Ascending aorta (tissue), 2 donors: ENCODE data around the gene NLK. TPM values are rescaled to one million over a fixed set of nuclear protein-coding genes. Genes with fewer than 3 reads are reported as not detected.
A peak's percentile ranks its signal among the peaks of the same experiment; 100 is the strongest.

ENCODE experiments used
- DNase-seq, 2 donors: peaks; one replicate each; pipeline ENCODE4 v3.0.0-alpha.2; 2019; ENCODE audit warnings: low spot score in 2 of 2
- H3K27ac ChIP-seq, 2 donors: fragments of 200-600 bp; sonication (generic); one replicate each; pipeline ENCODE4 v1.5.1; 2016 to 2017; ENCODE audit warnings: mild to moderate bottlenecking in 1 of 2
- H3K27me3 ChIP-seq: fragments of 200-600 bp; sonication (generic); one replicate; pipeline ENCODE4 v1.5.1; 2017
- H3K36me3 ChIP-seq, 2 donors: fragments of 200-600 bp; sonication (generic); one replicate each; pipeline ENCODE4 v1.5.1; 2016
- H3K4me1 ChIP-seq, 2 donors: fragments of 200-600 bp; sonication (generic); one replicate each; pipeline ENCODE4 v1.5.1; 2016 to 2017; ENCODE audit warnings: mild to moderate bottlenecking in 1 of 2
- H3K4me3 ChIP-seq, 2 donors: fragments of 200-600 bp; sonication (generic); one replicate each; pipeline ENCODE4 v1.5.1; 2016 to 2017; ENCODE audit warnings: mild to moderate bottlenecking in 1 of 2
- H3K9me3 ChIP-seq, 2 donors: fragments of 200-600 bp; sonication (generic); one replicate each; pipeline ENCODE4 v1.5.1; 2016
- intact Hi-C: fragments of 100-400 bp; cut with DNase I; formaldehyde crosslinking; loops from one replicate; pipeline ENCODE4 v1.15.1; 2023
- total RNA-seq: library from RNA; depleted of rRNA; stranded (reverse); fragments of >200 nt; gene quantifications from one replicate; pipeline ENCODE4 v1.1.0, GENCODE V29; 2016
- TF ChIP-seq, protein P1 (sequence below), 3 experiments: fragments of 200-600 bp in 2 of 3; fragments of 450-650 bp in 1 of 3; sonication (generic) in 2 of 3; IDR thresholded peaks; one replicate each; pipeline ENCODE4 v1.5.1; 2016 to 2019; ENCODE audit warnings: antibody characterized with exemption in 3 of 3, mild to moderate bottlenecking in 1 of 3, moderate library complexity in 1 of 3

NLK gene
- total RNA-seq, 1 donor from 2014 or later, result 37.8 TPM

DNA sequence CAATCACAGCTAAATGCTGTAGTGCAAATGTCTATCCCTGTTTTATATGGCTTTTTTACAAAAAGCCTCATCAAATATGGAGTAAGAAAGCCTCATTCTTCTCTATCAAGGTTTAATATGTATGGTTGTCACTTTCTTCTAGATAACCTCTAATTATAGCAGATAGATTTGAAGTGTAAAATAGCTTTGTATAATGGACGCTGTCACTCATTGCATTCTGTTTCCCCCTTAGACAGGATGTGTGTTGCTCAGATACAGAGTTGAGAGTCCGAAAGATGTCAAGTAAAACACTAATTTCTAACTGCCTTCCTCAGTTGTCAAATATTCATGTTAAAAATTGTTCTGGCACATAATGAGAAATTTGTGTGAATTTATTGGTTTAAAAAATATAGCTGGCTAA lies 88.0 kb downstream of the NLK start:
- no peak for DNase-seq
- Histone ChIP-seq H3K4me1 (no peaks in the 10 kb centered on the region), H3K27ac (no peak overlapping the region), H3K36me3 (peaks cover 5 to 9% of the 10 kb centered on the region in 2 donors), H3K4me3 (no peak overlapping the region), H3K9me3 (no peaks in the 10 kb centered on the region), H3K27me3 (no peaks in the 10 kb centered on the region)
- intact Hi-C loops, result no loop called here
- TF ChIP-seq, protein P1, sequence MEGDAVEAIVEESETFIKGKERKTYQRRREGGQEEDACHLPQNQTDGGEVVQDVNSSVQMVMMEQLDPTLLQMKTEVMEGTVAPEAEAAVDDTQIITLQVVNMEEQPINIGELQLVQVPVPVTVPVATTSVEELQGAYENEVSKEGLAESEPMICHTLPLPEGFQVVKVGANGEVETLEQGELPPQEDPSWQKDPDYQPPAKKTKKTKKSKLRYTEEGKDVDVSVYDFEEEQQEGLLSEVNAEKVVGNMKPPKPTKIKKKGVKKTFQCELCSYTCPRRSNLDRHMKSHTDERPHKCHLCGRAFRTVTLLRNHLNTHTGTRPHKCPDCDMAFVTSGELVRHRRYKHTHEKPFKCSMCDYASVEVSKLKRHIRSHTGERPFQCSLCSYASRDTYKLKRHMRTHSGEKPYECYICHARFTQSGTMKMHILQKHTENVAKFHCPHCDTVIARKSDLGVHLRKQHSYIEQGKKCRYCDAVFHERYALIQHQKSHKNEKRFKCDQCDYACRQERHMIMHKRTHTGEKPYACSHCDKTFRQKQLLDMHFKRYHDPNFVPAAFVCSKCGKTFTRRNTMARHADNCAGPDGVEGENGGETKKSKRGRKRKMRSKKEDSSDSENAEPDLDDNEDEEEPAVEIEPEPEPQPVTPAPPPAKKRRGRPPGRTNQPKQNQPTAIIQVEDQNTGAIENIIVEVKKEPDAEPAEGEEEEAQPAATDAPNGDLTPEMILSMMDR (IDR thresholded peaks at IDR 0.05), result no peak

DNA sequence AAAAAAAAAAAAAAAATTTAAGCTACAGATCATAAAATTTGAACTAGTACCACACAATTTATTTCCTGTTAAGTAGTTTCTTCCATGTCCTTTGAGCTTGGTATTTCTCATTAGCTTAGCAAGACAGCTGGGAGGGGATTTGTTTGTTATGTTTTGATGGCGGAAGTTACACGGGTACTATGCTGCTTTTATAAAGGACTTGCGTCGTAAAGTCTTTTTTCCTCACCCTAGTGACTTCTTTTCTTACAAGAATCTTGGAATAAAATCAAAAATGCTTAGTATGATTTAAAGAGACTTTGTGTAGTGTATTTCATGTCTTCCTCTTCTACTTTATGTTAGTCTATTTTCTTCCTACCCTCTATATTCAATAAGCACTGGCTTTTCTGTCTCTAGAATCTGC lies 89.1 kb downstream of the NLK start:
- no peak for DNase-seq
- H3K4me3 ChIP-seq, result no peak overlapping the region
- H3K27me3 ChIP-seq, result no peaks in the 10 kb centered on the region
- no peaks in the 10 kb centered on the region for H3K9me3 ChIP-seq
- TF ChIP-seq, protein P1 (IDR thresholded peaks at IDR 0.05), result no peak
- H3K27ac ChIP-seq, result no peak overlapping the region
- intact Hi-C loops, result no loop called here
- H3K36me3 ChIP-seq, result peaks cover 5 to 10% of the 10 kb centered on the region in 2 donors
- no peaks in the 10 kb centered on the region for H3K4me1 ChIP-seq

DNA sequence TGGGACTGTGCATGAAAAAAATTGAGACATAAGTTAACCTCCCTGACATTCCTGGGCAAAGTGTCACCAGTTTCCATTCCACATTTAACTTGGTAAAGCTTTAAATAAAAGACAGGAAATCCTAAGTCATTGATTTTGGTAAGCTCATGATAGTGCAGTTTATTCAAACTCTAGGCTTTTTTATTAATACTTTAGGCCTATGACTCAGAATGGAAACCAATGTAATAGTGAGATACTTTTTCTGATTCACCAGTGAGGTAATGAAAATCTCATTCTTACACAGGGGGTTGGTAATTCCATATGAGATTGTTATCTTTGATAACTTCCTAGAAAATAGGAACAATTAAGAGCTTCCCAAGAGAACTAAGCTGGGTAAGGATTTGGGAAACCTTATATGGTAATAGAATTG lies 91.1 kb downstream of the NLK start:
- Histone ChIP-seq H3K36me3 (peaks cover 5 to 12% of the 10 kb centered on the region in 2 donors), H3K9me3 (no peaks in the 10 kb centered on the region), H3K27ac (peak overlapping the region; percentile 20 to 49), H3K4me1 (no peaks in the 10 kb centered on the region), H3K27me3 (no peaks in the 10 kb centered on the region), H3K4me3 (no peak overlapping the region)
- TF ChIP-seq, protein P1 (IDR thresholded peaks at IDR 0.05), result no peak
- intact Hi-C loops, result no loop called here
- no peak for DNase-seq

DNA sequence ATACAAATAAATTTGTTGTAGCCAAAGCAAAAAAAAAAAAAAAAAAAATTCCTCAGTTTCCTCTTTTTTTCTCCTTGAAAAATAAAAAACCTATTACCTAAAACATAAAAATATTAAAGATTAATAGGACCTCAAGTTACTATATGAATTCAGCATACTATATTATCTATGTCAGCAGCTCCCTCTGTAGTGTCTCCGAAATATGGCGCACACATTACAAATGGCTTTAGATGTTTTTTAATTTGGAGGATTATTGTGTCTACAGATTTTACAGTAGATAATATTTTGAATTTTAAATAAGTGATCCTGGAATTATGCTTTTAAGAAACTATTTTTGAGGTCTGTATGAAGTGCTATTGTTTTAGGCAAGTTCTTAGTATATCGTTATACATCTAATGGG lies 94.4 kb downstream of the NLK start:
- intact Hi-C loops, result no loop called here

DNA sequence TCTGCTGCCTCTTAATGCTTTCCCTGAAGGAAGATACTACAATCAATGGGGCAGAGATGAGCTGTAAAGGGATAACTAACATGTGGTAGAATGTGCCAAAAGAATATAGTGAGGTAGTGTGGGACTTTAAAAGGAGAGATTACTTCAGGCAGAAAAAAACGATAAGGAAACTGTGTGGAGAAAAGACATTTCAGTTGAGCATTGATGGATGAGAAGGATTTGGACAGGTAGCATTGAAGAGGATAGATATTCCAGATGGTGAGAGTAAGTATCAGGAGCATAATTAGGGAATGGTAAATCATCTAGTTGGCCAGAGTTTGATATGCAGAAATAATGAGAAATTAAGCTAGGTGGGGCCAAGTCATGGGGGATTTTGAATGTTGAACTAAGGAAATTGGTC lies 97.3 kb downstream of the NLK start:
- H3K36me3 ChIP-seq, result peaks cover 0 to 3% of the 10 kb centered on the region in 2 donors
- H3K4me3 ChIP-seq, result no peak overlapping the region
- no peaks in the 10 kb centered on the region for H3K27me3 ChIP-seq
- DNase-seq, result no peak
- intact Hi-C loops, result no loop called here
- TF ChIP-seq, protein P1 (IDR thresholded peaks at IDR 0.05), result no peak
- H3K4me1 ChIP-seq, result no peaks in the 10 kb centered on the region
- no peaks in the 10 kb centered on the region for H3K9me3 ChIP-seq
- H3K27ac ChIP-seq, result no peak overlapping the region

More for the DNA sequence above, 94.4 kb downstream of the NLK start:
- no peak overlapping the region for H3K27ac ChIP-seq
- H3K36me3 ChIP-seq, result peaks cover 5 to 12% of the 10 kb centered on the region in 2 donors
- TF ChIP-seq, protein P1 (IDR thresholded peaks at IDR 0.05), result no peak
- DNase-seq, result no peak
- no peaks in the 10 kb centered on the region for H3K4me1 ChIP-seq
- no peaks in the 10 kb centered on the region for H3K27me3 ChIP-seq
- no peaks in the 10 kb centered on the region for H3K9me3 ChIP-seq
- no peak overlapping the region for H3K4me3 ChIP-seq

DNA sequence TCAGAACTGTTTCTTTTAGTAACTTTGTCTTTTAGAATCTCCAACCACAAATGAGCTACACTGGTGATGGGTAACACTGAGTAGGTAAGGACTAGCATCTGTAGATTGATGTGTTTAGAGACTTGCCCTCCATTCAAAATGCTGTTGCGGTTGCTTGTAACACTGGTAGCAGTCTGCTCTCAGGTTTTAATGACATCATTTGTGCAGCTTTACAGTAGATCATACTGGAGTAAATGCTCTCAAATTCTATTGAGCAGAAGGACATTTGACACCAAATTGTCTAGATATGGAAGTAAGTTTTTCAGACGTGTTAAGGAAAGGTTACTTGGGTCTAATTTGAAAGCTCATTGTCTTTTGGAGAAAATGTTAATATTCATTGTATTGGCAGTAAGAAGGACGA lies 98.8 kb downstream of the NLK start:
- H3K27me3 ChIP-seq, result no peaks in the 10 kb centered on the region
- no peaks in the 10 kb centered on the region for H3K4me1 ChIP-seq
- intact Hi-C loops, result no loop called here
- no peak overlapping the region for H3K27ac ChIP-seq
- H3K4me3 ChIP-seq, result no peak overlapping the region
- peaks cover 0 to 3% of the 10 kb centered on the region in 2 donors for H3K36me3 ChIP-seq
- no peak for DNase-seq
- H3K9me3 ChIP-seq, result no peaks in the 10 kb centered on the region
- TF ChIP-seq, protein P1 (IDR thresholded peaks at IDR 0.05), result no peak
